ENCODE measurements around the gene AFAP1. TPM values are rescaled to one million over a fixed set of nuclear protein-coding genes. Genes with fewer than 3 reads are reported as not detected.
A peak's percentile ranks its signal among the peaks of the same experiment; 100 is the strongest.

Gene AFAP1
- total and polyA plus RNA-seq, 2 of the 8 experiments (the other 6 are each of a cell fraction or from before 2014, with no cell fraction given): 3.6 to 18.2 TPM

GRCh38 chr4:7987148-7987989, 47.7 kb upstream of the AFAP1 start:
- Histone ChIP-seq H3K23me2 (ENCODE audit: low read depth, low read length) (no peaks in the 10 kb centered on the region), H3K4me3 (ENCODE audit: extremely low read depth in 1 of 4, insufficient read depth in 2 of 4, low read depth in 3 of 4, low read length in 4 of 4) (no peak overlapping the region), H3K4ac (replicated peaks; ENCODE audit: insufficient read length, low read depth, low read length) (no peak overlapping the region), H2BK20ac (ENCODE audit: low read length) (no peak overlapping the region), H4K8ac (ENCODE audit: extremely low read depth, insufficient read depth, low read length) (no peak overlapping the region), H3K79me2 (ENCODE audit: control insufficient read depth in 1 of 2, insufficient read depth in 2 of 2, low read length in 2 of 2) (no peaks in the 10 kb centered on the region), H4K20me1 (replicated peaks in 1 of 2; ENCODE audit: control insufficient read depth in 1 of 2, insufficient read depth in 2 of 2, low read length in 2 of 2) (no peaks in the 10 kb centered on the region), H3K27ac (ENCODE audit: low read depth, low read length) (no peak overlapping the region), H3K56ac (replicated peaks; ENCODE audit: insufficient read length, low read depth, low read length) (no peak overlapping the region), H4K91ac (replicated peaks; ENCODE audit: insufficient read length, low read length) (no peak overlapping the region), H3K4me1 (replicated peaks in 1 of 4; ENCODE audit: control insufficient read depth in 3 of 4, insufficient read depth in 4 of 4, low read length in 3 of 4) (peaks cover 0 to 6% (median 2%) of the 10 kb centered on the region in 4 experiments; a peak in 1 of 7 replicates), H2AFZ (ENCODE audit: low read length) (no peak overlapping the region), H3K27me3 (replicated peaks in 1 of 4; ENCODE audit: control insufficient read depth in 3 of 4, extremely low read depth in 1 of 4, insufficient read depth in 3 of 4, low read length in 3 of 4) (no peaks in the 10 kb centered on the region), H3K79me1 (ENCODE audit: low read depth, low read length) (no peaks in the 10 kb centered on the region; the same call in 1 of the 2 replicates), H2BK120ac (replicated peaks; ENCODE audit: low read depth, low read length) (no peak overlapping the region), H3K9me3 (ENCODE audit: insufficient read depth in 2 of 2, low read depth in 1 of 2, low read length in 1 of 2) (no peaks in the 10 kb centered on the region), H3K4me2 (ENCODE audit: insufficient read depth in 1 of 2, low read depth in 2 of 2, low read length in 2 of 2) (no peak overlapping the region), H3K36me3 (ENCODE audit: control insufficient read depth in 2 of 4, insufficient read depth in 4 of 4, low read length in 3 of 4) (no peaks in the 10 kb centered on the region; a peak in 1 of 8 replicates), H2BK15ac (ENCODE audit: low read length) (0 out of 2 replicates have a peak overlapping the region, but pooled peaks have one; percentile 75), H3K18ac (ENCODE audit: extremely low read depth, low read length) (no peak overlapping the region), H3K14ac (ENCODE audit: insufficient read length) (no peak overlapping the region), H3K23ac (ENCODE audit: insufficient read length) (no peak overlapping the region), H4K5ac (ENCODE audit: insufficient read length, low read depth, low read length) (no peak overlapping the region), H2BK5ac (ENCODE audit: low read depth, low read length) (no peak overlapping the region), H2AK5ac (ENCODE audit: low read depth, low read length) (no peak overlapping the region), H2BK12ac (ENCODE audit: low read depth, low read length) (no peak overlapping the region), H3K9ac (replicated peaks in 1 of 4; ENCODE audit: extremely low read depth in 1 of 4, low read depth in 3 of 4, low read length in 3 of 4) (no peak overlapping the region)
- 51% methylated on average over 10 of the region's 10 CpGs; no CpG with 5 or more reads in 1 of the 2 experiments for WGBS, 2 experiments (ENCODE audit: extremely low coverage in 1 of 2, insufficient coverage in 1 of 2, insufficient read length in 1 of 2, insufficient replicate concordance in 2 of 2, low coverage in 1 of 2, low lambda C conversion rate in 2 of 2, missing lambda C conversion rate in 1 of 2)
- peak; percentile 94 for FAIRE-seq
- POLR2A ChIA-PET (ENCODE audit: partially characterized antibody): interaction anchor here (0.9 to 1.8 kb wide), 5 partner anchors 14 to 184 kb away, joined by 3 to 4 read pairs (median 3); no protein-coding TSS in a partner anchor
- peak in 1 of 2 experiments; percentile 95 for DNase-seq (ENCODE audit: low read depth in 1 of 2, low spot score in 2 of 2)
- CTCF ChIA-PET (ENCODE audit: partially characterized antibody): interaction anchor here (0.7 to 9.7 kb wide), 61 partner anchors 9 to 267 kb away, joined by 3 to 180 read pairs (median 4); partner anchors contain the start of gene AFAP1
- TF ChIP-seq KDM1A (IDR thresholded peaks at IDR 0.05; ENCODE audit: borderline replicate concordance, low read length) (peak; percentile 97), MAX (IDR thresholded peaks at IDR 0.05) (peak; percentile 37; the same call in 1 of the 2 replicates), TEAD4 (IDR thresholded peaks at IDR 0.05; ENCODE audit: low read depth, low read length) (0 out of 2 replicates have a peak, but pooled peaks have one; percentile 31), CHD2 (IDR thresholded peaks at IDR 0.05; ENCODE audit: low read length) (no peak), HDAC2 (IDR thresholded peaks at IDR 0.05; ENCODE audit: borderline replicate concordance in 1 of 2, low read depth in 2 of 2, low read length in 2 of 2) (peak in 1 of 2 experiments; percentile 81; a peak in 1 of 4 replicates), GABPA (IDR thresholded peaks at IDR 0.05; ENCODE audit: borderline replicate concordance, insufficient read depth, low read length) (peak; percentile 25; the same call in 1 of the 2 replicates), TCF12 (IDR thresholded peaks at IDR 0.05; ENCODE audit: low read depth, low read length) (peak; percentile 78; the same call in 1 of the 2 replicates)

All from H1 (cell line).